NCI-H1436 treated with DMSO at 0.1 percent for 48 hours (cell line): ENCODE data around the gene TMEM212.

Source experiments
- DNase-seq: peaks from one replicate; lab custom pipeline; 2025; lab: John Stamatoyannopoulos, UW

Gene TMEM212

DNA sequence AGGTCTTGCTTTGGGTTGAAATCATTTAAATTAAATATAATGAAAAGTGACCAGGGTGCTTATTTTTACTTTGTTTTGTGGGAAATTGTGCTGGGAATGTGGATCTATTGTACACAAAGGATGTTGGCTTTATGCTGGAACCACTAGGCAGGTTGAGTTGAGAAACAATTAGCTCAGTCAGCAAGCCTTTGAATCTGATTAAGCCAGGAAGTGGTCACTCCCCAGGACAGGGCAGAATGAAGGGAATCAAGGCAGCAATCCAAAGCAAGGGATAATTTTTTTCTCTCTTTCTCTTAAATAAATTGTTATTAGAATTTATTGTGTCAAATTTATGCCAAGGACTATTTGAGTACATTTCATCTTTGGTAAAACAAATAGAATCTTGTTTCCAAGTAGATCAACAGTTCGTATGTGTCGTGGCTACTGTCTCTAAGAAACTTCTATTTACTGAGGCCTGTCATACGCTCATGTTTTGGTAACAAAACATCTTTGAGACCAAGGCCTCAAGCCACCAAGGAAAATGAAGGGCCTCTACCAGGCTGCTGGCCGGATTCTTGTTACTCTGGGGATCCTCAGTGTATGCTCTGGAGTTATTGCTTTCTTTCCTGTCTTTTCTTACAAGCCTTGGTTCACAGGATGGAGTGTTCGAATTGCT, at the start of gene TMEM212:
Gene TMEM212 (plus strand): TSS at position 486 of the 655 bp plus-strand sequence. CDS start 35 bp downstream, at position 521.
- DNase-seq: no peak

DNA sequence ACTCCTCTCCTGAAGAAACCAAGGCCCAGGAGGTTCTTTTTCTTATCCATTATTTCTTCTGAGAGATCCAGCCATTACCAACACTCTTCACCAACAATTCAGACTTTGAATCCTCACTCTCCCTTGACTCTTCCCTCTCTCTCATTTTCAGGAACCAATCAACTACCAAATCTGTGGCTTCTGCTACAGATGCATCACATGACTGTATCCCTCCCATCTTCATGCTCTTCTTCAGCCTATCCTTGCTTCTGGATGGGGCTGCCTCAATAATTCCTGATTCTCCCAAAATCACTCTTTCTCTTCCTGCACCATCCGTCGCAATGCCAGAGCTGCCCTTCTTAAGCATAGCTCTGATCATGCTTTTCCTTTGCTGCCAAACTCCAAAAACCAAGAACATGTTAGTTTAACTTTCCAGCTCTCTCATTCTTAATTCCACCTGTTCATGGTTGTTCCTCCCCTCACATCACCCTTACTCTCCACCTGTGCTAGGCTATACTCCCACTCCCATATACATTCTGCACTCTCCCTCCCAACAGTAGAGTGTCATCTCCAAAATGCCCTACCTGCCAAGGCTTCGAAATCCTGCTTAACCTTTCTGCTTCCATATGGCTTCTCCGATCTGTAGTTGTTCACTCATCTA, 46.4 kb upstream of the TMEM212 start:
- DNase-seq: no peak

DNA sequence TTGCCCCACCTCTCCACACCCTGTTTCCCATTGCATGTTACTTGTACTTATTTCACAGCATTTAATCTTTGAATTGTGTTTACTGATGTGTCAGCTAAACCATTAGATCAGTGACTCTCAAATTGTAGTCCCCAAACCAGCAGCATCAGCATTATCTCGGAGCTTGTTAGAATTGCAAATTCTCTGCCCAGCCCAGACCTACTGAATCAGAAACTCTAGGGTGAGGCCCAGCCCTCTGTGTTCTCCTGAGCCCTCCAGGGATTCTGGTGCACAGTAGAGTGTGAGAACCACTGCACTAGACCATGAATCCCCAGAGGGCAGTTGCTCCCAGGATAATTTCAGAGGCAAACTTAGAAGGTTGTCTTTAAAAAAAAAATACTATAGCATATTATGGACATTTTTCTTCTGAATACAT, 45.9 kb upstream of the TMEM212 start:
- DNase-seq: no peak

DNA sequence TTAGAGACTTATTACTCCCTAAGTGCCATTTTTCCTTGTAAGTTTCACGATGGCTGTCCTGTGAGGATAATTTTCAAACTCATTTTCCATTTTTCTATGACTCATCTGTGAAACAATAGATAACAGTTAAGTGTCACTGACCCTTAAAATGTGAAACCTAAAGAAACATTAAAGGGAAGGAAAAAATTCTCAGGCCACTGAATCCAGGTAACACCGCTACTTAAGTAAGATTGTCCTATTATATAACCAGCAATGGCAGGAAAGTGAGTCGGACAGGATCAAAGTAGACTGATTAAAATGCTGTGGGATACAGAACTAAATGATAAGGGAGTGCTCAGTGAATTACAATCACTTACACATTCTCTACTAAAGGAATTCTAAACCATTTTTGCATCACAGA, 45.3 kb upstream of the TMEM212 start:
- no peak for DNase-seq

DNA sequence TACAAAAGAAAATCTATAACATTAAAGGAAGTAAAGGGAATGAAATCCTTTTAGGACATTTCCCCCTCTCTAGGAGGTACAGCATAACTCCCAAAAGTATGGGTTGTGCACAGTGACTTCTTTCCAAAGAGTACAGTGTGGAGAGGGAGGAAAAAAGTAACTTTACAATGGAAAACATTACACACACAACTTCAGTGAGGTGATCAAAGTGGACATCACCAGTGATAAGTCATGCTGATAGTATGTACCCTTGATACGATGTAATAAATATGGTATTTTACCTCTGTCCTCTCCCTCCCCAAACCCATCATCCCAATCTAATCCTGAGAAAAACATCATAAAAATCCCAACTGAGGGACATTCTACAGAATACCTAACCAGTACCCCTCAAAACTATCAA, 43.6 kb upstream of the TMEM212 start:
- no peak for DNase-seq

DNA sequence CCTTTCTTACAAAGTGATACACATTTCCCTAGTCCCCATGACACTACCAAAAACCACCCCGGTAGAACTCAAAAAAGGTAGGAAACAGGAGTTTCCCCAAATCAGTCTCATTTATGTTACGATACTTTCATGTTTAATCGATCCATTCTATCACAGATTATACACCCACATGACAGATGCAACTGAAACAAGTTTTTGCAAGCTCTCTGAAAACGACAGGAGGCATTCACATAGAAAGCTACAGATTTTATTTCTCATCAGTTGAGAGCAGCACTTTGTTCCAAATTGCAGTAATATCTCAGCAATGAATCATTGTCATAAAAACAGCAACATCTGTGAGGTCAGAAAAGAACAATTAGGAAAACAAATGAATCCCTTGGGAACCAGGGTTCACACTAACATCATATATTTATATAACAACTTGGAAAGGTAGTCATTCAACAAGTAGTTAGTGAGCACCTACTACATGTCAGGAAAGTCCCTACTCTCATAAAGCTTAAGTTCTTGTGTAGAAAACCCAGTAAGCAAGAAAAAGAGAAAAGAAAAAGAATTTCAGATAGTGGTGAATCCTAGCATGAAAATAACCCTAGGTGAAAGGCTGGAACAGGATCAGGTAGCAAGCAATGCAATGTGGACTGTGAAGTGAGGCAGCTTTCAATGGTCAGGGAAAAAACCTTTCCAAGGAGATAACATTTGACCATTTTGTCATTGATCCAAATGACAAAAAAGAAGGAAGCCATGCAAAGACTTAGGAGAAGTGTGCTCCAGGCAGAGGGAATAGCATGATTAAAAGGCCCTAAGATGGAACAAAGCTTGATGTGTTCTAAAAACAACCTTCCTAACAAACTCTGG, 41.2 kb upstream of the TMEM212 start:
- no peak for DNase-seq

DNA sequence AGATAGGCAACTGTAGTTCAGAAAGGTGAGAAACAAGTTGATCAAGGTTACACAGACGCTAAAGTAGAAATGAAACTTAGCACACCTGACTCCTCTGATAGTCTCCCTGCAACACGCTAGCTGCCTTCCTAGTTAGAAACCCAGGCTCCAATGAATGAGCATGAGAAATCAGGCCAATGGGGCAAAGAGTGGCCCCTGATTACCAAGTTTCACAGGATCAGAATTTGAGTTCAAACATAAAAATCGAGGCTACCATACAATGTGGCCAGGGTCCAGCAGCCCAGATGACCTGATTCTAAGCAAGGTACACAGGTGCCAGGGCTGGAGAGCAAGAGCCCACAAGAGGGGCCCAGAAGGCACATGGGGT, 40.6 kb upstream of the TMEM212 start:
- DNase-seq: no peak

DNA sequence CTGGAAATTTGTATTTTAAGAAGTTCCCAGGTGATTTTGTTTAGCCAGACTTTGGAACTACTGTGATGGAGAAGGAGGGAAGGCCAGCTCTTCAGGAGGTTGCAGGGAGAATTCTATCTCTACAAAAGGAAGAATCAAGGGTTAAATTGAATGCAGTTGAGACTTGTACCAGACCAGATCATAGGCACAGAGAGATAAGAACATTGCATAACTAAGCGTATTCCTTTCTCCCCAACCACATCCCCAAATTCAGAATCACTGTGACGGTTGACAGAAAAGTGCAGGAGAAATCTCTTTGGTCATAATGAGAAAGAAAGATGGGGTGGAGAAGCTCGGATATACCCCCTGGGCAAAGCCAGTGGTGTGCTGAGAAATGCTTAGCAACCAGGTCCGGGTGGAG, 40.1 kb upstream of the TMEM212 start:
- DNase-seq: no peak

DNA sequence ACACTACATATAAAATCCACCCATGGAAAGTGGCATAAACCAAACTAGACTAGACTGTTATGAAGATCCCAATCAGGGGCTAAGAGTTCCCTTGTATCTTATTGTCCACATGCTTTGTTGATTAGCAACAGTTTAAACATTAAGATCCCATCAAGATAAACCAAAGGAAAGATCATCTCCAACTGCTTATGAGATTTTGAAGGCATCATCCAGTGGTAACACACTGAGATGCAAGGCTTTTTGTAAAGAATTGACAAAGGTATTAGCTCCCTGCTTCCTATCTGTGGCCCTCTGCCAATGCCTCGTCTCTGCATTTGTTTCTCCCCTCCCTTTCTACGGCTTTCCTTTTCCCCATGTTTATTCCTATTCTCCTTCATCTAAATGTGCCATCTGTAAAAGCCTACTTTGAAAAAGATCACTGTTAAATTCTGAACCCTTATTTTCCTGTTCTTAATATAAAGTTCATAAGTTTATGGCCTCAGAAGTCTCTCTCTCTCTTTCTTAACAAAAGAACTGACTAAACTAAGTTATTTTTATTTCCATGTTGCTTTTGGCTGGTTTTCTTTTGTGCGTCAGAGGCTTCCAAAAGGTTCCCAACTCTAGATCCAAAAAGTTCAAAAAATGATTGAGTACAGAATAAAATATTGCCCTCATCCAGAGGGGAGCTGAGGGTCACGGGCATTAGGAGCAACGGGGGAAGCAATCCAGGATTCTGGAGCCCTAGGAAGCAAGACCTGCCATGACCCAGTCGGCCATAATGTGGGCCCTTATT, 38.3 kb upstream of the TMEM212 start:
- no peak for DNase-seq

DNA sequence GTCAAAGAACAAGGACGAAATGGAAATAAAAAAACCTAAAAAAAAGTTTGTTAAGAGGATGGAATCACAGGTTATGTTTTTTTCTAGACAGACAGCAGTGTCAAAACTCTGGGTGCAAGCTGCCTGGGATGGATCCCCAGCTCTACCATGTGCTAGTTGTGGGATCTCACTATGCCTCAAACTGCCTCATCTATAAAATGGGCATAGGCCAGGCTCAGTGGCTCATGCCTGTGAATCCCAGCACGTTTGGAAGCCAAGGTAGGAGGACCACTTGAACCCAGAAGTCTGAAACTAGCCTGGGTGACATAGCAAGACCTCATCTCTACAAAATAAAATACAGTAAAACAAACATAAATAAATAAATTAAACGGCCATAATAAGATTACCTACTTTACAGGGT, 37.5 kb upstream of the TMEM212 start:
- no peak for DNase-seq

DNA sequence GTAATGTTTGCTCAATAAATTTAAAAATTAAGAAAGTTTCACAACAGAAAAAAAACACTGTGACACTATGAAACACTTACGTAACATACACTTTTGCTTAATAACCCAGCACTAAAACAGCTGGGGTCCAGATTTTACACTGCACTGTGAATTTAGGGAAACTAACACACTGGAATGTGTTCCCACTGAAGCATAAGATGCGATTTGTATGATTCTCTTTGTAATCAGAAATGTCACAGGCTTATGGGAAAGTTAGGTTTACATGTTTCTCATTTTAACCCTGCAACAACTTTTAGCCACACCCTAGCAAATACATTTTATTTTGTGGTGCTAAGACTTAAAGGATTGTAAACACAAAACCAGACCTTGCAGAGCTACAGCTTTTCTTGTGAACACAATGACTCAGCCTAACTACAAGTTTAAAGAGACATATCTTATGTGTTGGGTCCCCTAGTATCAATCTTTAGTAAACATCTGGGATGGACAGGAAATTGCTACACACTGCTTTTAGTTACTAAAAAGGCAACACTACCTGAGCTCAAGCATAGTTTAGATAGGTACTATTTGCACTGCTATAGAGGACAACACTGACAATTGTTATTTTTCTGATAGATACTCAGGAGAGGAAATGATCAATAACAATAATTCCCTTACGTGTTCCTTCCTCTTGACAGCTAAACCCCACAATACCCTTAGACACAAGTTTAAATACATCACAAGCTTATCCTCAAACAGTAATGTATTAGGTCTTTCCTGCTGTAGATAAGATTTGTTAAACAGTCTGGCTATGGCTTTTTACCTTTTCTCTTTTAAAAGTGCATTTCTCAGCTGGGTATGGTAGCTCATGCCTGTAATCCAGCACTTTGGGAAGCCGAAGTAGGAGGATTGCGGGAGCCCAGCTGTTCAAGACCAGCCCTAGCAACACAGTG, 36.7 kb upstream of the TMEM212 start:
- no peak for DNase-seq

DNA sequence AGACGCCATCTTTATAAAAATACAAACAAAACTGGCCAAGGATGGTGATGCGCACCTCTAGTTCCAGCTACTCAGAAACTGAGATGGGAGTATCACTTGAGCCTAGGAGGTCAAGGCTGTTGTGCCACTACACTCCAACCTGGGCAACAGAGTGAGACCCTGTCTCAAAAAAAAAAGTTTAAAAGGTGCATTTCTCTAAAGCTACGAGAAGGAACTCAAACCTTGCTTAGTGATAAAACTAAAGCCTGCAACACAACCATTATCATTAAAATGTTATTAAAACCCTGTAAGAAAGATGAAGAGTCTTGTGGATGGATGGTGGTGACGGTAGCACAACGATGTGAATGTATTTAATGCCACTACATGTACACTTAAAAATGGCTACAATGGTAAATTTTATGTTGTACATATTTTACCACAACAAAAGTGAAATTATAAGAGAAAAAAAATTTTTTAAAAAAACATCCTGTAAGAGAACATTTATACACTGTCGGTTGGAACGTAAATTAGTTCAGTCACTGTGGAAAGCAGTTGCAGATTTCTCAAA, 35.9 kb upstream of the TMEM212 start:
- DNase-seq: no peak

DNA sequence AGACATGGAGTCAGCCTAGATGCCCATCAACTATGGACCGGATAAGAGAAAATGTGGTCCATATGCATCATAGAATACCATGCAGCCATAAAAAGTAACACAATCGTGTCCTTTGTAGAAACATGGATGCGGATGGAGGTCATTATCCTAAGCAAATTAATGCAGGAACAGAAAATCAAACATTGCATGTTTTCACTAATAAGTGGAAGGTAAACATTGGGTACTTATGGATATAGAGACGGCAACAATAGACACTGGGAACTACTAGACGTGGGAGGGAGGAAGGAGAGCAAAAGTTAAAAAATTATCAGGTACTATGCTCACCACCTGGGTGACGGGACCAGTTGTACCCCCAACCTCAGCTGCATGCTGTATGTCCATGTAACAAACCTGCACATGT, 35.3 kb upstream of the TMEM212 start:
- DNase-seq: no peak

DNA sequence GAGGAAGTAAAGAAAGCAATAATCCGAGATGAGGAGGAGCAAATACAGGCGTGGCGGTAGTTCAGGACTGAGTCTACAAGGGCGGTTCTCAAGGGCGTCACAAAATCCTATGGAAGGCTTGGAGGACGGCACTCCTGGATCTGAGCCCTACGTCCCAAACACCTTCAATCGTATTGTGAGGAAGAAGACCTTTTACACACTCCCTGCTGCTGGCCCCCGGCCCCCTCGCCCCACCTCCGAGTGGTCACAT, 33.6 kb upstream of the TMEM212 start:
- DNase-seq: no peak

DNA sequence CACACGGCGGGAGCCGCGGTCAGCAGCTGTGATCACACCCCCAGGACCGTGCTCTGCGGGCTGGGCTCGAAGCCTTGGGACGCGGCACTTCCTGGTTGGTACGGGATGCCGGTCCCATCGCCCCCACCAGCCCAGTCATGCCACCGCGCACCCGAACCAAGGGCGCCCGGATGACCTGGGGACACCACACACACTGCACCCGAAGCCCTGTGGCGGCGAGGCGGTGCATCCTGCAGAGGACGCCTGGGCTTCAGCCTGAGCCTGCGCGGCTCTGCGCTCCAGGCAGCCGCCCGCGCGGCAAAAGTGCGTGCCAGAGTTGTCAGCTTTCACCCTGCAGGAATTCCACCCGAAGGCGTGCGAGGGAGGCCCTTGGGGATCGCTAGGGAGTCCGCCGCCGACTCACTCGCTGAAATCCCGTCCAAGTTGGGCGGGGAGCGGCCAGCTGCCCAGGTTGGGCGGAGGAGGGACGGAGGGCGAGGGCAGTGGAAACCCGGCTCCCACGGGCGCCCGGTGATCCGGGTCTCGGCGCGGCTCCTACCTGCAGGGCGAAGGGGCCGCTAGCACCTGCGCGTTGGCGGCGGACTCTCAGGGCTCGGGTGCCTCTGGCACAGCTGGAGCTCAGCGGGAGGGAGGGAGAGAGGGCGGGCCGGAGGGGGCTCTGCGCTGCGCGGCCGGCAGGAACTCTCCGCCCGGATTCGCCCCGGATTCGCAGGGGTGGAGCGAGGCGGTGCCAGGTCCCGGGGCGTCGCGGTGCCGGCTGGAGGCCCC, 33.1 kb upstream of the TMEM212 start, which contains the start of gene PLD1:
Gene PLD1 (minus strand): TSS at position 623 of the 768 bp plus-strand sequence. CDS start 72,432 bp downstream, outside the sequence.
- DNase-seq: no peak

DNA sequence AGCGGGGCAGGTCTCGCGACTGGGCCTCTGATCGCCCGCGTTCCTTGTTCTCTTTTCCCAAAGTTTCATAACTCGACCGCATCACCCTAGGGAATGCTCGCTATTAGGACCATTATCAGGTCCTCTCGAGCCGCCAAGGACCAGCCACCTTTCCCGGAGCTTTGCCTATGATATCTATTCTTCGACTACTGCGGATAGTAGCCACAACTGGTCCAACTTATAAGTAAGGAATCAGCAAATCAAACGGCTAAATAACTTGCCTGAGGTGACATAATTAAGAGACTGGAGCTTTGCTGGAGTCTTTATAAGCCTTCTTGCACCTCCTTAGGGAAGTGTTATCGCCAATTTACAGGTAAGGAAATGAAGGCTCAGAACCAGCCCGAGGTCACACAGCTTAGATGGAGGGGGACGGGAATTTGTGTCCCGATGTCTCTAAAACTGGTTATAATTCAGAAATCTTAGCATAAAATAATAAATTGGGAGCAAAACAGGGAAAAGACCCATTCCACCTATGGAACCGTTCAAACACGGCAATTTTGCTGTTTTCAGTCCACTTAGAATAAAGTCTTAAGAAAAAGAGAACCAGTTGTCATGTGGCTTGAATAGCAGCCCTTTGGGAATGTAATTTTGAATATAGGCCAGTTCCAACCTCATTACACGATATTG, 32.4 kb upstream of the TMEM212 start:
- no peak for DNase-seq

DNA sequence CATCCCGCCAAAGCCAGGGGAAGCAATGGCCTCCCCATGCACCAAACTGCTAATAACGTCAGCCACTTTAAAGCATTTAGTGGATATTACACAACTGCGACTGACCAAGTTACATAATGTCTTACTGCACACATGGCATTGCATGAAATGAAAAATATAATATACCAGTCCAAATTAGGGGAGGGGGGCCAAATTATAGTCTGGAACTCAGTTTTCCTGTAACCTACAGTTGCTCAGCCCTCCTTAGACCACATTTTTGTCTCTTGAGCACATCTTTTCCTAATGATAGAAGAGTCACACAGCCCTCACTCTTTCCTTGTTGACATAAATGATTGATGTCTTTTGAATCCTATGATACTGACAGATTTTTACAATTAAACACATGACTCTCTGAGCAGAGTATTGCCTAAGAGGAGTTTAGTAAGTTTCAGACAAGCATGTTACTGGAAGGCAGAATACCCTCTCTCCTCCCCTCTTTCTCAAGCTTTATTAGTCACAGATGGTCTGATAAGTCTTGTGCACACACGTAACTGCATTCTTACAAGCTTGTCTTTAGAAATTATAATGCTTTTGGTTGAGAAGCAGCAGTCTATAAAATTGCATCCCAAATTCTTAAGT, 31.7 kb upstream of the TMEM212 start:
- DNase-seq: no peak

DNA sequence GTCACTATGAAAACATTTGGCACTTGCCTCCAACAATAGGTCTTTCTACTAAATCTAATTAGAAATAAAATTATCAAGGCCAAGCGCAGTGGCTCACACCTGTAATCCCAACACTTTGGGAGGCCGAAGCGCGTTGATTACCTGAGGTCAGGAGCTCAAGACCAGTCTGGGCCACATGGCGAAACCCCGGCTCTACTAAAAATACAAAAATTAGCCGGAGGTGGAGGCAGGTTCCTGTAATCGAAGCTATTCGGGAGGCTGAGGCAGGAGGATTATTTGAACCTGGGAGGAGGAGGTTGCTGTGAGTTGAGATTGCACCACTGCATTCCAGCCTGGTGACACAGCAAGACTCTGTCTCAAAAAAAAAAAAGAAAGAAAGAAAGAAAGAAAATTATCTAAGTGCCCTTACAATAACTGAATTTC, 31.2 kb upstream of the TMEM212 start:
- DNase-seq: no peak

DNA sequence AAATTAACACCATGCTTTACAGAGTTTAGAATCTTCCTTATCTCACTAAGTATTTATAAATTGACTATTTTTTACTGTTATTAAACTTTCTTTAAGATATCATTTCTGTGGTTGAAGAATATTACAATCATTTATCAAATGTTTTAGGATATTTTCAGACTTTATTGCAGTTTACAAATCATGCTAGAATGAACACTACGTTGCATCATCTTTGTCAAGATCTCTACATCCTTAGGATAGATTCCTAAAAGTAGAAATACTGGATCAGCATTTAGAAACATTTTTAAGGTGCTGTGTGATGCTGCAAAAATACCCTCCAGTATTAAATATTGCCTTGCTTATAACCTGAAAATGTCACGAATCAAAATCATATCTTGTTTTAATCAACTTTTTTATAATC, 30.3 kb upstream of the TMEM212 start:
- no peak for DNase-seq
